ENCODE measurements around the gene SNCB.

- TF ChIP-seq CTCF (IDR thresholded peaks at IDR 0.05) (no peak), POLR2A (IDR thresholded peaks at IDR 0.05) (no peak)
Observed at GRCh38 chr5:176588297-176588696, 42.0 kb downstream of the SNCB start.

All from vagina (tissue), 2 donors.